Activated naive CD8-positive, alpha-beta T cell treated with anti-CD3 and anti-CD28 coated beads for 36 hours (primary cell): Measurements from ENCODE around the gene TNIK. TPM values are rescaled to one million over a fixed set of nuclear protein-coding genes. Genes with fewer than 3 reads are reported as not detected.

Experiments
- DNase-seq: peaks from one replicate; pipeline ENCODE4 v3.0.0; 2021
- H3K27ac Mint-ChIP-seq: one replicate; pipeline ENCODE4 v1.8.0; 2022; ENCODE audit warnings: mild to moderate bottlenecking, moderate library complexity, mixed read lengths
- H3K27me3 Mint-ChIP-seq: one replicate; pipeline ENCODE4 v1.8.0; 2022; ENCODE audit warnings: mild to moderate bottlenecking, mixed read lengths
- H3K36me3 Mint-ChIP-seq: one replicate; pipeline ENCODE4 v1.8.0; 2021; ENCODE audit warnings: mild to moderate bottlenecking, mixed read lengths
- H3K4me1 Mint-ChIP-seq: one replicate; pipeline ENCODE4 v1.8.0; 2021; ENCODE audit warnings: mixed read lengths
- H3K4me3 Mint-ChIP-seq: one replicate; pipeline ENCODE4 v1.8.0; 2022; ENCODE audit warnings: mild to moderate bottlenecking, moderate library complexity, mixed read lengths
- H3K9me3 Mint-ChIP-seq: one replicate; pipeline ENCODE4 v1.8.0; 2022; ENCODE audit warnings: mixed read lengths
- total RNA-seq, 2 experiments: library from RNA; stranded (reverse); gene quantifications; one replicate each; pipeline ENCODE4 v1.2.3, GENCODE V29; 2021

TNIK gene
- total RNA-seq, 2 experiments from 2014 or later, result 21.3 to 24.6 TPM

- H3K27me3 Mint-ChIP-seq, result no peaks in the 10 kb centered on the region
- no peaks in the 10 kb centered on the region for H3K9me3 Mint-ChIP-seq
- H3K4me1 Mint-ChIP-seq, result peaks cover 28% of the 10 kb centered on the region
- no peak for DNase-seq
- peaks cover 25% of the 10 kb centered on the region for H3K36me3 Mint-ChIP-seq
- H3K4me3 Mint-ChIP-seq, result no peak overlapping the region
- no peak overlapping the region for H3K27ac Mint-ChIP-seq
These were observed 58.8 kb downstream of the TNIK start for GRCh38 chr3:171401432-171401831.

DNA sequence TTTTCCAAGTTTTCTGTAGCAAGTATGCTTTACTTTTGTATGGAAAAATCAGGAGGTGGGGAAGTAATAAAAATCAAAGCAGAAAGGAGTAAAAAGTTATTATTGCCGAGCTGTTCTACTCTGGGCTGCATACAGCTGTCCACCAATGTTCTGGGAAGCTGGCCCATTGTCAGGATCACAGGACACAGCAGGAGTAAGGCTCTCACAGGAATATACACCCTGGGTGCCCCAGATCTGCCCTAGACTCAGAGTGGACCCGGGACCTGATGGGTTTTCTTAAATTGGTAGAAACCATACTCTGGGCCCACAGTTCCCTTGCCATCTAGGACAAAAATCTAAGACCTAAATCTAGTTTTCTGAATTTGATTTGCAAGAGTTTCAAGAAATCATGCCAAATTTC lies 60.4 kb downstream of the TNIK start:
- peaks cover 30% of the 10 kb centered on the region for H3K4me1 Mint-ChIP-seq
- DNase-seq, result no peak
- H3K4me3 Mint-ChIP-seq, result no peak overlapping the region
- H3K9me3 Mint-ChIP-seq, result no peaks in the 10 kb centered on the region
- no peak overlapping the region for H3K27ac Mint-ChIP-seq
- peaks cover 25% of the 10 kb centered on the region for H3K36me3 Mint-ChIP-seq
- no peaks in the 10 kb centered on the region for H3K27me3 Mint-ChIP-seq

DNA sequence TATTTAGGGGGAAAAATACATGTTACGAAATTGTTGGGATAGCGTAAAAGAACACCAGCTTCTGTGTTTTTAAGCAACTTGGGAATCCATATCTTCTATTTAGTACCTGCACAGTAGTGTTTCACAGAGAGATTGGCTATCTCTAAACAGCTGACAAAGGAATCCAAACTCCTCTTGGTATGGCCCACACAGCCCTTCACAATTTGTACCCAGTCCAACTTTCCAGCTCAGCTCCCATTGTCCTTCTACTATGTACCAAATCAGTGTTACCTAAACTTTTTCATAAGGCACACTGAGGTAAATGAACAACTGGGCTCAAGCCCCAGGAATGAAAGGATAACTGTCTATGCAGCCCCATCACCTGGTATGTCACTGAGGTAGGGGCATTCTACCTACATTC lies 61.9 kb downstream of the TNIK start:
- H3K27ac Mint-ChIP-seq, result no peak overlapping the region
- no peaks in the 10 kb centered on the region for H3K27me3 Mint-ChIP-seq
- peaks cover 26% of the 10 kb centered on the region for H3K36me3 Mint-ChIP-seq
- DNase-seq, result no peak
- peaks cover 32% of the 10 kb centered on the region for H3K4me1 Mint-ChIP-seq
- H3K4me3 Mint-ChIP-seq, result no peak overlapping the region
- no peaks in the 10 kb centered on the region for H3K9me3 Mint-ChIP-seq

DNA sequence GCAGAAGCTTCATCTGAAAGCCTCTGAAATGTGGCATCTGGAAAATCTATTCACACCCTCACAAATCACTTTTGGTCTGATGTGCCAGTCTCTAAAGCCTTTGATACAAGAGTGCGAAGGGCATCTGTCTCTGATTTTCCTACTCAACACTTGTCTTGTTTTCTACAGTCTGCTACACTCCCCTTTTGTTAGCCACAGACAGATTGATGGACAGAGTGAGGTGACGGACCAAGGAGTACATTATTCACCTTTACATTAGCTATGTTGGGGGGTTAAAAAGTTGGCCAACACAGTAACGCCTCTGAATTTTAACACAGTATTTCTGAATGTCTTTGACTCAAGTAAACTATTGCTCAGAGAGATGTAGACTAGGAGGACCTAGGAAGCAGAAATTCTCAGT lies 63.1 kb downstream of the TNIK start:
- H3K4me3 Mint-ChIP-seq, result no peak overlapping the region
- no peak overlapping the region for H3K27ac Mint-ChIP-seq
- peaks cover 26% of the 10 kb centered on the region for H3K4me1 Mint-ChIP-seq
- DNase-seq, result no peak
- H3K36me3 Mint-ChIP-seq, result peaks cover 23% of the 10 kb centered on the region
- H3K9me3 Mint-ChIP-seq, result peaks cover 2% of the 10 kb centered on the region
- no peaks in the 10 kb centered on the region for H3K27me3 Mint-ChIP-seq

DNA sequence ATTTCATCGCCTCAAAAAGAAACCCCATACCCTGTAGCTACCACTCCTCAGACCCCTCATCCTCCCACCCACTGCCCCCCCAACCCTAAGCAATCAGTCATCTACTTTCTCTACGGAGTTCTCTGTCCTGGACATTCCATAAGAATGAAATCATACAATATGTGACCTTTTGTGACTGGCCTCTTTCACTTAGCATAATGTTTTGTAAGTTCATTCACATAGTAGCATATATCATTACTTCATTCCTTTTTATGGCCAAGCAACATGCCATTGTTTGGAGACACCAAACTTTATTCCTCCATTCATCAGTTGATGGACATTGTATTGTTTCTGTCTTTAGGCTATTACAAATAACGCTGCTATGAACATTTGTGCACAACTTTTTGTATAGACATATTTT lies 64.2 kb downstream of the TNIK start:
- peaks cover 19% of the 10 kb centered on the region for H3K4me1 Mint-ChIP-seq
- H3K9me3 Mint-ChIP-seq, result peaks cover 11% of the 10 kb centered on the region
- no peak for DNase-seq
- H3K36me3 Mint-ChIP-seq, result peaks cover 30% of the 10 kb centered on the region
- H3K27ac Mint-ChIP-seq, result no peak overlapping the region
- H3K4me3 Mint-ChIP-seq, result no peak overlapping the region
- H3K27me3 Mint-ChIP-seq, result no peaks in the 10 kb centered on the region

GRCh38 chr3:171393032-171393744 lies 67.0 kb downstream of the TNIK start:
- H3K27ac Mint-ChIP-seq, result no peak overlapping the region
- DNase-seq, result no peak
- H3K27me3 Mint-ChIP-seq, result no peaks in the 10 kb centered on the region
- peaks cover 13% of the 10 kb centered on the region for H3K9me3 Mint-ChIP-seq
- H3K4me1 Mint-ChIP-seq, result peaks cover 25% of the 10 kb centered on the region
- H3K4me3 Mint-ChIP-seq, result no peak overlapping the region
- peaks cover 29% of the 10 kb centered on the region for H3K36me3 Mint-ChIP-seq

DNA sequence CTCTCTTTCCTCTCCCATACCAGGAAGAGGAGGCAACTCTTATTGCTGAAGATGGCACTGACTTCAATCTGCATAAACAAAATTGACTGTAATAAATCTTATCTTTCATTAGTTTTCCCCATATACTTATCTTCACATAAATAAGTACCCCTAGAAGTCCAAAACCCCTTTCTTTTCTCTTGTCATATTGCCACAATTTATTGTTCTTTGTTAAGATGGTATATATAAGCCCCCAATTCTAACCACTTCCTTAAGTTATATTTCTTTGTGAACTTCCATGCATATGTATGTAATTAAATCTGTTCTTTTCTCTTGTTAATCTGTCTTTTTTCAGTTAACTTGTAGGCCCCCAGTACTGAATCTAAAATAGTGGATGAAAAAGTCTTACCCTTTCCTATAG lies 68.8 kb downstream of the TNIK start:
- Mint-ChIP-seq H3K9me3 (peaks cover 13% of the 10 kb centered on the region), H3K27ac (no peak overlapping the region), H3K4me3 (no peak overlapping the region), H3K4me1 (peaks cover 27% of the 10 kb centered on the region), H3K27me3 (no peaks in the 10 kb centered on the region), H3K36me3 (peaks cover 26% of the 10 kb centered on the region)
- DNase-seq, result no peak

GRCh38 chr3:171390051-171390941 lies 69.9 kb downstream of the TNIK start:
- no peak overlapping the region for H3K4me3 Mint-ChIP-seq
- H3K27me3 Mint-ChIP-seq, result no peaks in the 10 kb centered on the region
- no peak overlapping the region for H3K27ac Mint-ChIP-seq
- DNase-seq, result no peak
- H3K9me3 Mint-ChIP-seq, result peaks cover 13% of the 10 kb centered on the region
- peaks cover 27% of the 10 kb centered on the region for H3K4me1 Mint-ChIP-seq
- peaks cover 24% of the 10 kb centered on the region for H3K36me3 Mint-ChIP-seq

- no peaks in the 10 kb centered on the region for H3K27me3 Mint-ChIP-seq
- no peak for DNase-seq
- peaks cover 13% of the 10 kb centered on the region for H3K9me3 Mint-ChIP-seq
- peaks cover 35% of the 10 kb centered on the region for H3K4me1 Mint-ChIP-seq
- H3K4me3 Mint-ChIP-seq, result no peak overlapping the region
- peaks cover 27% of the 10 kb centered on the region for H3K36me3 Mint-ChIP-seq
- no peak overlapping the region for H3K27ac Mint-ChIP-seq
These were observed 70.7 kb downstream of the TNIK start for GRCh38 chr3:171389491-171389890.

DNA sequence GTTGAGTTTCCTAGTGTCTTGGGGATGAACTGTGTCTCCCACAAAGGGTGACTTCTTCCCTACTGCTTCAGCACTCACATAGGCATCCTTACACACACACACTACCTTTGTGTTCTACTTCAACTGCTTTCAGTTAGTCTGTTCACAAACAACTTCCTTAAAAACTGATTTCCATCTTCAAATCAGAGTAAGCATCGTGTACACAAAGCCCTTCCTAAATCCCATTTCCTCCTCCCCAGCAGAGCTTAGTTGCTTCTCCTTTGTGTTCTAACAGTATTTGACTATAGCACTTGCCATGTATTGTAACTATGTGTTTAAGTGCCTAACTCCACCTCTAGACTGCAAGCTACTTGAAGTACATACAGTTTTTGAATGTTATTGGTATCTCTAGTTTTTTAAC lies 71.7 kb downstream of the TNIK start:
- Mint-ChIP-seq H3K27ac (no peak overlapping the region), H3K27me3 (no peaks in the 10 kb centered on the region), H3K4me3 (no peak overlapping the region), H3K36me3 (peaks cover 23% of the 10 kb centered on the region), H3K4me1 (peaks cover 38% of the 10 kb centered on the region), H3K9me3 (peaks cover 13% of the 10 kb centered on the region)
- no peak for DNase-seq

GRCh38 chr3:171387062-171387461 lies 73.1 kb downstream of the TNIK start:
- Mint-ChIP-seq H3K36me3 (peaks cover 19% of the 10 kb centered on the region), H3K4me3 (no peak overlapping the region), H3K27me3 (no peaks in the 10 kb centered on the region), H3K27ac (no peak overlapping the region), H3K4me1 (peaks cover 42% of the 10 kb centered on the region), H3K9me3 (peaks cover 11% of the 10 kb centered on the region)
- no peak for DNase-seq

- H3K27me3 Mint-ChIP-seq, result no peaks in the 10 kb centered on the region
- peaks cover 42% of the 10 kb centered on the region for H3K4me1 Mint-ChIP-seq
- H3K36me3 Mint-ChIP-seq, result peaks cover 5% of the 10 kb centered on the region
- no peak overlapping the region for H3K4me3 Mint-ChIP-seq
- H3K9me3 Mint-ChIP-seq, result no peaks in the 10 kb centered on the region
- H3K27ac Mint-ChIP-seq, result no peak overlapping the region
- DNase-seq, result no peak
These were observed 75.1 kb downstream of the TNIK start for GRCh38 chr3:171385086-171385485.

DNA sequence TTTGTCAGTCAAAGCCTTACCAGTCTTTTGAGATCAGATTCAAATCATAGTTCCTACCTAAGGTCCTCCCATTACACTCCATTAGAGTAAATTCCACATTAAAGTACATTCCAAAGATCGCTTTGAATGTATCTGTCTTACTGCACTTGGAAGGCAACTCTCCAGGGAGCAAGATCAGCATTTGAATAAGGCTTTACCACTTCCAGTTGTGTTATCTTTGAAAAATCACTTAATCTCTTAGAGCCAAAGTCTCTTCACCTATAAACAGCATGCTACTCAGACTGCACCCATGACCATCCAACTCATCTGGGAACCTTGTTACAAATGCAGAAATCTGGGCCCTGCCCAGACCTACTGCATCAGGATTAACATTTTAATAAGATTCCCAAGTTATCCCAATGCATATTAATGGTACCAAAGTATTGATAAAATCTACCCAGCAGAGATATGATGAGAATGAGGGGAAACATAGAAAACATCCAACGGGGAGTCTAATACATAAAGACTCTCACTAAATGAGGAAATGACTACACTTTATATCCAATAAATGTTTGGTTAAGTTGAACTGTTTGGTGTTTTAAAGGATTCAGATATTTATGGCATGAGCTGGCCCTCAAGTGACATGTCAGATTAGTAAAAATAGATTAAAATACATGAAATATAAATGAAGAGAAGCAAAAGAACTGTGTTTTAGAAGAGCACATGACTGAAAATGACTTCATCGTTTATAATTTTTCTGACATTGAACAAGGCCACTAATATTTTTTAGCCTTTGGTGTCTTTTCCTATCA lies 75.9 kb downstream of the TNIK start:
- H3K4me3 Mint-ChIP-seq, result no peak overlapping the region

GRCh38 chr3:171383206-171384018 lies 76.8 kb downstream of the TNIK start:
- H3K27ac Mint-ChIP-seq, result no peak overlapping the region
- DNase-seq, result no peak
- peaks cover 38% of the 10 kb centered on the region for H3K4me1 Mint-ChIP-seq
- H3K27me3 Mint-ChIP-seq, result no peaks in the 10 kb centered on the region
- no peaks in the 10 kb centered on the region for H3K9me3 Mint-ChIP-seq
- H3K4me3 Mint-ChIP-seq, result no peak overlapping the region
- H3K36me3 Mint-ChIP-seq, result peaks cover 8% of the 10 kb centered on the region

More for the DNA sequence above, 75.9 kb downstream of the TNIK start:
- H3K27ac Mint-ChIP-seq, result no peak overlapping the region
- no peak for DNase-seq
- peaks cover 40% of the 10 kb centered on the region for H3K4me1 Mint-ChIP-seq
- peaks cover 8% of the 10 kb centered on the region for H3K36me3 Mint-ChIP-seq
- no peaks in the 10 kb centered on the region for H3K9me3 Mint-ChIP-seq
- H3K27me3 Mint-ChIP-seq, result no peaks in the 10 kb centered on the region
